HG03460 (cell line): ENCODE results near the gene PSD4.

Experiments
- ATAC-seq: cut with Tn5 transposase; IDR thresholded peaks from one replicate; pipeline ENCODE4 v1.9.1; 2021; ENCODE audit not compliant: unreplicated experiment

PSD4 gene

GRCh38 chr2:113173542-113174375 lies at the start of gene PSD4:
Gene PSD4 (plus strand): TSS chr2:113173971. CDS start chr2:113182457, 8,486 bp downstream.
- ATAC-seq: peak; percentile 76

GRCh38 chr2:113124181-113124961 lies 49.4 kb upstream of the PSD4 start:
- ATAC-seq: peak; percentile 52

GRCh38 chr2:113124984-113125855 lies 48.6 kb upstream of the PSD4 start:
- ATAC-seq: peak; percentile 19

GRCh38 chr2:113126845-113127645 lies 46.7 kb upstream of the PSD4 start, which contains the start of gene IL1RN:
Gene IL1RN (plus strand): TSS chr2:113127598. CDS start chr2:113127625, 27 bp downstream.
- no peak for ATAC-seq

- ATAC-seq: no peak
Observed at GRCh38 chr2:113127646-113128570, 45.9 kb upstream of the PSD4 start.

GRCh38 chr2:113129519-113130078 lies 44.2 kb upstream of the PSD4 start:
- ATAC-seq: no peak

GRCh38 chr2:113131352-113132185 lies 42.2 kb upstream of the PSD4 start:
- no peak for ATAC-seq

GRCh38 chr2:113132414-113133021 lies 41.3 kb upstream of the PSD4 start:
- no peak for ATAC-seq

GRCh38 chr2:113133704-113134598 lies 39.8 kb upstream of the PSD4 start:
- no peak for ATAC-seq

- no peak for ATAC-seq
Observed at GRCh38 chr2:113134717-113135116, 39.1 kb upstream of the PSD4 start.

GRCh38 chr2:113135317-113135716 lies 38.5 kb upstream of the PSD4 start:
- no peak for ATAC-seq

GRCh38 chr2:113136828-113137775 lies 36.7 kb upstream of the PSD4 start:
- ATAC-seq: no peak

- ATAC-seq: no peak
Observed at GRCh38 chr2:113137827-113138226, 35.9 kb upstream of the PSD4 start.

GRCh38 chr2:113138428-113139322 lies 35.1 kb upstream of the PSD4 start:
- ATAC-seq: peak; percentile 63
